ENCODE results near the gene PRAMEF12. TPM values are rescaled to one million over a fixed set of nuclear protein-coding genes. Genes with fewer than 3 reads are reported as not detected.

PRAMEF12 gene
- total and polyA plus RNA-seq, 10 of the 15 experiments (the other 5 are each of a cell fraction or from before 2014, with no cell fraction given): not detected

GRCh38 chr1:12811409-12811784, 37.9 kb downstream of the PRAMEF12 start:
- ChIA-PET POLR2A (no interaction called here), SMC1A (ENCODE audit: uncharacterized antibody, unreplicated experiment) (interaction anchor here (0.6 kb wide), 1 partner anchor 1928 kb away, joined by 4 read pairs; no protein-coding TSS in a partner anchor), CTCF (no interaction called here), RAD21 (ENCODE audit: unreplicated experiment) (no interaction called here)
- in situ Hi-C loops (cut with MboI): loop anchor here (25.0 kb wide), 1 partner anchor 426 kb away; the partner anchor contains the start of gene PRAMEF18
- no peak for ATAC-seq
- Histone ChIP-seq H3K4me3 (no peak overlapping the region), H3K9me3 (replicated peaks; ENCODE audit: control insufficient read depth, insufficient read depth, low read length) (no peaks in the 10 kb centered on the region), H3K27ac (ENCODE audit: control insufficient read depth, insufficient read depth) (no peak overlapping the region), H3K79me2 (ENCODE audit: control insufficient read depth, insufficient read depth, low read length) (no peaks in the 10 kb centered on the region), H3K4me1 (ENCODE audit: control insufficient read depth, insufficient read depth, low read length) (no peaks in the 10 kb centered on the region), H3K27me3 (replicated peaks in 1 of 2; ENCODE audit: control insufficient read depth in 2 of 2, insufficient read depth in 2 of 2, low read length in 1 of 2) (no peaks in the 10 kb centered on the region; a peak in 1 of 4 replicates), H3K36me3 (ENCODE audit: control insufficient read depth in 2 of 2, insufficient read depth in 2 of 2, low read length in 1 of 2) (no peaks in the 10 kb centered on the region), H2AFZ (ENCODE audit: control insufficient read depth, low read depth, low read length) (no peak overlapping the region), H3K4me2 (ENCODE audit: control insufficient read depth, insufficient read depth) (no peak overlapping the region), H4K20me1 (ENCODE audit: control insufficient read depth, insufficient read depth) (no peaks in the 10 kb centered on the region), H3K9ac (ENCODE audit: control insufficient read depth, insufficient read depth, low read length) (no peak overlapping the region)
- no peak for TF ChIP-seq PAX8 (IDR thresholded peaks at IDR 0.05)
- TF ChIP-seq KAT2A (conservative IDR thresholded peaks at IDR 0.05; ENCODE audit: control insufficient read depth, low read depth, low read length): no peak
- TF ChIP-seq BMI1 (IDR thresholded peaks at IDR 0.05; ENCODE audit: borderline replicate concordance): no peak
- TF ChIP-seq MYB (IDR thresholded peaks at IDR 0.05; ENCODE audit: borderline replicate concordance, low read depth, low read length): no peak
- TF ChIP-seq TAF1 (IDR thresholded peaks at IDR 0.05; ENCODE audit: borderline replicate concordance, low read depth, low read length): no peak
- TF ChIP-seq KDM1A (IDR thresholded peaks at IDR 0.05; ENCODE audit: borderline replicate concordance): no peak
- TF ChIP-seq, protein P1, sequence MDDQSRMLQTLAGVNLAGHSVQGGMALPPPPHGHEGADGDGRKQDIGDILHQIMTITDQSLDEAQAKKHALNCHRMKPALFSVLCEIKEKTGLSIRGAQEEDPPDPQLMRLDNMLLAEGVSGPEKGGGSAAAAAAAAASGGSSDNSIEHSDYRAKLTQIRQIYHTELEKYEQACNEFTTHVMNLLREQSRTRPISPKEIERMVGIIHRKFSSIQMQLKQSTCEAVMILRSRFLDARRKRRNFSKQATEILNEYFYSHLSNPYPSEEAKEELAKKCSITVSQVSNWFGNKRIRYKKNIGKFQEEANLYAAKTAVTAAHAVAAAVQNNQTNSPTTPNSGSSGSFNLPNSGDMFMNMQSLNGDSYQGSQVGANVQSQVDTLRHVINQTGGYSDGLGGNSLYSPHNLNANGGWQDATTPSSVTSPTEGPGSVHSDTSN (IDR thresholded peaks at IDR 0.05; ENCODE audit: insufficient replicate concordance, low read depth, low read length): no peak
- TF ChIP-seq RB1 (IDR thresholded peaks at IDR 0.05; ENCODE audit: borderline replicate concordance): no peak
- TF ChIP-seq MEF2B (IDR thresholded peaks at IDR 0.05; ENCODE audit: partially characterized antibody, poor library complexity, severe bottlenecking): no peak
- TF ChIP-seq WRNIP1 (IDR thresholded peaks at IDR 0.05; ENCODE audit: borderline replicate concordance, low read depth, low read length): no peak
- no peak for TF ChIP-seq MTA3 (IDR thresholded peaks at IDR 0.05; ENCODE audit: borderline replicate concordance, low read length)
- no peak for TF ChIP-seq SPI1 (IDR thresholded peaks at IDR 0.05; ENCODE audit: borderline replicate concordance, insufficient read depth, low read depth, low read length)
- no peak for TF ChIP-seq E2F8 (IDR thresholded peaks at IDR 0.05; ENCODE audit: low read depth, partially characterized antibody)
- TF ChIP-seq, protein P2, sequence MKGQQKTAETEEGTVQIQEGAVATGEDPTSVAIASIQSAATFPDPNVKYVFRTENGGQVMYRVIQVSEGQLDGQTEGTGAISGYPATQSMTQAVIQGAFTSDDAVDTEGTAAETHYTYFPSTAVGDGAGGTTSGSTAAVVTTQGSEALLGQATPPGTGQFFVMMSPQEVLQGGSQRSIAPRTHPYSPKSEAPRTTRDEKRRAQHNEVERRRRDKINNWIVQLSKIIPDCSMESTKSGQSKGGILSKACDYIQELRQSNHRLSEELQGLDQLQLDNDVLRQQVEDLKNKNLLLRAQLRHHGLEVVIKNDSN (IDR thresholded peaks at IDR 0.05; ENCODE audit: borderline replicate concordance, extremely low read length, insufficient read depth, low read depth, low read length): no peak
- TF ChIP-seq RBBP5 (conservative IDR thresholded peaks at IDR 0.05): no peak
- FAIRE-seq: no peak
- no TSS peak for BruUV-seq (replicated peaks)
- no peak for DNase-seq (ENCODE audit: low read depth, low spot score)
- intact Hi-C loops (cut with micrococcal nuclease; ENCODE audit: unreplicated experiment): no loop called here
- 0% methylated on average over 2 of the region's 2 CpGs for WGBS (ENCODE audit: insufficient coverage, insufficient replicate concordance, low lambda C conversion rate, missing lambda C conversion rate)

All from GM12878 (cell line).